ENCODE data around the gene ZNF813.
"Not testable (repeated sequence)": the region's sequence is repeated elsewhere in the genome, so short reads cannot be mapped to it uniquely, and the experiment has no call there.

The ZNF813 gene

DNA sequence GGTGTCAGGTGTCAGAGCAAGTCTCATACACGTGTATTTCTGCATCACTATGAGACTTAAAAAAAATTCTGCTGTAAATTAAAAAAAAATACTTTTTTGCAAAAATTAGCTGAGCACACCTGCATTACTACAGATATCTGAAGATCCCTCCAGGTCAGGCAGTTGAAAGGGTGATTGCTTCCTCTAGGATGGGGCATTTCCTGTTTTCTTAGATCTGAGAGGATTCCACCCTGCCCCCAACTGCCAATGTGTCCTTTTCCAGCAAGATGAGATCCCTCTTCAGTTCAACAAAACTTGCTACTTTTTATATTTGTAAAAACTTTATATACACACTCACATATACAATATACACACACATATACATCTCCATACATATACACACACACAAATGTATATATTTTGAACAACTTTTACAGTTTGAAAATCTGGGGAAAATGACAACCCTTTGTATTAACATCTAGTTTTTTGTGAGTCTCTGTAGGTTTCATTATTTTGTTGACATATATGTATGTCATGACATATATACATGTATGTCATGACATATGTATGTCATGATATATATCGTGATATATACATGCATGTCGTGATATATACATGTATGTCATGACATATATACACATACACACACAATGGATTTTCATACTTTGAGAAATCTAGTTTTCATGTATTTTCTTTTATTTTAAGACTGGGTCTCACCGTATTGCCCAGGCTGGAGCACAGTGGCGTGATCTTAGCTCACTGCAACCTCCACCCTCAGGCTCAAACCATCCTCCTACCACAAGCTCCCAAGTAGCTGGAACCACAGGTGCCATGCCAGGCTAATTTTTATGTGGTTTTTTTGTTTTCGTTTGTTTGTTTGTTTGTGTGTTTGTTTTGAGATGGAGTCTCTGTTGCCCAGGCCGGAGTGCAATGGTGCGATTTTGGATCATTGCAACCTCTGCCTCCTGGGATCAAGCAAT, 17.8 kb downstream of the ZNF813 start:
- DNase-seq = no peak

- DNase-seq = no peak
Measured at GRCh38 chr19:53492153-53492552, 24.6 kb downstream of the ZNF813 start.

- not testable (repeated sequence) for DNase-seq
Measured at GRCh38 chr19:53497311-53498023, 29.9 kb downstream of the ZNF813 start.

DNA sequence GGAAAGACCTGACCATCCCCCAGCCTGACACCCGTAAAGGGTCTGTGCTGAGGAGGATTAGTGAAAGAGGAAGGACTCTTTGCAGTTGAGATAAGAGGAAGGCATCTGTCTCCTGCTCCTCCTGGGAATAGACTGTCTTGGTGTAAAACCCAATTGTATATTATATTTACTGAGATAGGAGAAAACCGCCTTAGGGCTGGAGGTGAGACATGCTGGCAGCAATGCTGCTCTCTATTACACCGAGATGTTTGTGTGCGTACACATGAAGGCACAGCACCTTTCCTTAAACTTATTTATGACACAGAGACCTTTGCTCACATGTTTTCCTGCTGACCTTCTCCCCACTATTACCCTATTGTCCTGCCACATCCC, 30.5 kb downstream of the ZNF813 start:
- DNase-seq = not testable (repeated sequence)

GRCh38 chr19:53503151-53503550, 35.6 kb downstream of the ZNF813 start:
- not testable (repeated sequence) for DNase-seq

DNA sequence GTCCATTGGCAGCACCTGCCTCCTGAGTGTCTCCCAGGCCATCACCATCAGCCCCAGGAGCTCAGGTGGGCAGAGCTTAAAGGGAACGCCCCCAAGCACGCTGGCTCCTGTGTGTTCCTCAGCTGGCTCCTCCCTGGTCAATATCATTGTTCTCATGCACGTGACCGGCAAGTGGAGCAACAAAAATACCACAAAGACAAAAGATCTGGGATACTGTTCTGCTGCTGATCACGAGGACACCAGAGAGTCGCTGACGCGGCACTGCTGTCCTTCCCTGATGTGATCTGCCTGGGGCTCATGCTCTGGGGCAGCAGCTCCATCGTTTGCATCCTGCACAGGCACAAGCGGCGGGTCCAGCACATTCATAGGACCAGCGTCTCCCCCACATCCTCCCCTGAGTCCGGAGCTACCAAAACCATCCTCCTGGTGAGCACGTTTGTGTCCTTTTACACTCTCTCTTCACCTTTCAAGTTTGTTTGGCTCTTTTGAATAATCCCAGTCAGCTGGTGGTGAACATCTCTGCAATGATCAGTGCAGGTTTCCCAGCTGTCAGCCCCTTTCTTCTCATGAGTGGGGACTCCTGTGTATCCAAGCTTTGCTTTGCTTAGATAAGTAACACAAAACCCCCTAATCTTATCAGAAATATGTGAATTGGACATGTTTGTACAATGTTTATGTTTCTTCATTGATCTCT, 36.3 kb downstream of the ZNF813 start:
- not testable (repeated sequence) for DNase-seq

- DNase-seq = not testable (repeated sequence)
Measured at GRCh38 chr19:53504365-53504703, 36.8 kb downstream of the ZNF813 start.

DNA sequence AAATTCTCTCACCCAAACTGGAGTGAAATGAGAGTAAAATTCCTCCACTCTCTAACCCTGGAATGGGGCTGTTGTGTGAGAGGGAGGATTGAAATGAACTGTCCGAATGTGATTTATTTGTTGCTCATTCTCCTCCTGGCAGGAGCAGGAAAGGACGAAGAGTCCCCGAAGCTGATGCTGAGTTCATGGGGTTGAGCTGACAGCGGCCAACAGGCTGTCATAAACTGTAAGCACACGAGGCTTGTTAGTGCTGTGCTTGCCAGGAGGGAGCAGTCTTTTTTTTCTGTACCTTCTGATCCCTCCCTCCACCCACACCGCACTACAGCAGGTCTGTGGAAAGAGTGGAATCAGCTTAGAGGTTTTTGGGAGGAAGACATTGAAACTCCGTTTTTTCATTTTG, 37.4 kb downstream of the ZNF813 start:
- no peak for DNase-seq

- DNase-seq = no peak
Measured at GRCh38 chr19:53506728-53507127, 39.2 kb downstream of the ZNF813 start.

GRCh38 chr19:53507523-53508442, 40.2 kb downstream of the ZNF813 start:
- no peak for DNase-seq

DNA sequence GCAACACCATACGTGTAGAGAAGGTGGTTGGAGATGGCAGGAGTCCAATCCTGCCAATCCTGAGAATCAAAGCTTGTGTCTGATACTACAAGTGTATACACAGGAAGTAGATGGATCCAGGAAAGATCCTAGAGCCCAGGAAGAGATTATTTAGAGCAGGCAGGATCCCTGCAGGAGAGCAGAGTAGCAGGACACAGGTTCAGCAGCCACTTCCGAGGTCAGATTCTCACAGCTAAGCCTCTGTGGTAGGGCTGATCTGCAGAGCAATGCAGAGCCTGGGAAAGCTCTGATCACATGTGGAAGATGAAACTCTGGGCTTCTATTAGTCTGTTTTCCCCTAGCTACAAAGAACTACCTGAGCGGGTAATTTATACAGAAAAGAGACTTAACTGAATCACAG, 41.9 kb downstream of the ZNF813 start:
- DNase-seq = no peak

DNA sequence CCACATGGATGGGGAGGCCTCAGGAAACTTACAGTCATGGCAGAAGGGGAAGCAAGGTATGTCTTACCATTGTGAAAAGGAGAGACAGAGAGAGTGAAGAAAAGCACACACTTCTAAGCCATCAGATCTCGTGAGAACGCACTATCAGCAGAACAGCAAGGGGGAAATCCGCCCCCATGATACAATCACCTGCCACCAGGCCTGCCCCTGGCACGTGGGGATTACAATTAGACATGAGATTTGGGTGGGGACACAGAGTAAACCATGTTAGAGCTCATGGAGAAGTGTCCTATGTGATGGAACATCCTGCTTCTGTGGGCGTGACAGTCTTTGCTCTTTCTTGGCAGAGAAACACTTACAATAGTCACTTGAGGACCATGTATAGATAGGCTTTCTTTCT, 42.3 kb downstream of the ZNF813 start:
- DNase-seq = no peak

GRCh38 chr19:53511357-53511756, 43.8 kb downstream of the ZNF813 start:
- DNase-seq = no peak

GRCh38 chr19:53511933-53512374, 44.4 kb downstream of the ZNF813 start:
- DNase-seq = no peak

DNA sequence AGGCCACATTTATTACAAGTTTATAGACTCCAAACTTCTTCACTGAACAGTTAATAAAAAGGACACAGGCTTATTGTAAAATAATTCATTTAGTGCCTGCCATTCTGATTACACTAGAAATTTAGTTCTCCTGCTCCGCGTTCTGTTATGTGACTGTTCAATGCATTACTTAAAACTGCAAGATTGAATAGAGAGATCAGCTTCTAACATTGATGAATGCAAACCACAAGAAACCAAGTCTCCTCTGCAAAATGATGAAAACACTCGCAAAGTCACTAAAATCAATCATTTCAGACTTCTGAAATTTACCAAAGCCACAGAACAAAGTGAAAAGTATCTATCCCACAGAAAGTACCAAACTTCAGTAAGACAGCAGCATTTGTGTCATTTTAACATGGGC, 47.5 kb downstream of the ZNF813 start:
- DNase-seq = not testable (repeated sequence)

GRCh38 chr19:53517114-53517741, 49.7 kb downstream of the ZNF813 start:
- no peak for DNase-seq

- no peak for DNase-seq
Measured at GRCh38 chr19:53518121-53518520, 50.6 kb downstream of the ZNF813 start.

DNA sequence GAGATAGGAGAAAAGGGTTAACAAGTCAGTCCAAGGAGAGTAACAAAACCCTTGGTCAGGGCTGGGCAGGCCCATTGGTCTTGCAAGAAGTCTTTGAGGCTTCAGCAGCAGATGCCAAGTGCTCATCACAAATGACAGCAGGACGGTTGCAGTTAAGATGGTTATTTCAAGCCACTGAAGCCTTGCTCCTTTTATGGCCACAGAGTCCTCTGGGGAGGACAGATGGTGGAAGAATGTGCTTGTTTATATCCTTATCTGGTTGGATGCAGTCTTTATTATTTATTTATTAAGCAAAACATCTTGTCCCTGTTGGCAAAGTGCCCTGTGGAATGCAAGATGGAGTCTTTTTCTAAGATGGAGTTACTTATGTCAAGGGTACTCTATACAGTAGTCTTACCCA, 51.2 kb downstream of the ZNF813 start:
- DNase-seq = no peak

GRCh38 chr19:53519446-53519845, 51.9 kb downstream of the ZNF813 start:
- DNase-seq = no peak

DNA sequence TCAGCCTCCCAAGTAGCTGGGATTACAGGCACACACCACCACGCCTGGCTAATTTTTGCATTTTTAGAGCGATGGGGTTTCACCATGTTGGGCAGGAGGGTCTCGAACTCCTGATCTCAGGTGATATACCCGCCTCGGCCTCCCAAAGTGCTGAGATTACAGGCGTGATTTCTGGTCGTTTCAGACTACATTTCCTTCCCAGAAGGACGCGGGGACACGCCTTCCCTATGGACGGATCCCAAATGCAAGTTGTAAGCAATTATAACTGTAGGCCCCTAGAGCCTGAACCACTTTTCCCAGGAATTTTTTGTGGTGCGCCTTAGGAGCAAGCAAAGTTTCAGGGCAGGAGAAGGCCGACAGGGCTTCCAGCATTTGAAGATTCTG, 52.6 kb downstream of the ZNF813 start:
- no peak for DNase-seq

- peak; percentile 93 for DNase-seq
Measured at GRCh38 chr19:53520547-53521372, 53.2 kb downstream of the ZNF813 start.
